GM12891 (cell line): ENCODE measurements around the gene RSPO3.

Experiments used
- DNase-seq: peaks from one replicate; pipeline ENCODE4 v3.0.0; 2011; ENCODE audit warnings: low spot score; ENCODE audit not compliant: insufficient read length
- FAIRE-seq: peaks from 2 replicates; lab custom pipeline; 2011; peaks lifted over from hg19 to GRCh38; lab: Jason Lieb, UNC
- PAX5 ChIP-seq: IDR thresholded peaks from 2 replicates; pipeline ENCODE4 v1.6.1; 2011; ENCODE audit warnings: low read length, moderate library complexity, mild to moderate bottlenecking; ENCODE audit not compliant: insufficient read depth, severe bottlenecking
- POLR2A ChIP-seq: IDR thresholded peaks from 2 replicates; pipeline ENCODE4 v1.6.1; 2011; ENCODE audit warnings: low read depth, low read length, control low read depth
- POLR2AphosphoS5 ChIP-seq: IDR thresholded peaks from 2 replicates; pipeline ENCODE4 v1.6.1; 2011; ENCODE audit warnings: low read depth, low read length, control low read depth
- POU2F2 ChIP-seq: IDR thresholded peaks from 2 replicates; pipeline ENCODE4 v1.6.1; 2011; ENCODE audit warnings: low read depth, mild to moderate bottlenecking, control low read depth, low read length, moderate library complexity
- SPI1 ChIP-seq: IDR thresholded peaks from 2 replicates; pipeline ENCODE4 v1.6.1; 2011; ENCODE audit warnings: low read depth, low read length, control low read depth
- TAF1 ChIP-seq: IDR thresholded peaks from 2 replicates; pipeline ENCODE4 v1.6.1; 2011; ENCODE audit warnings: low read depth, low read length, control low read depth

RSPO3 gene

DNA sequence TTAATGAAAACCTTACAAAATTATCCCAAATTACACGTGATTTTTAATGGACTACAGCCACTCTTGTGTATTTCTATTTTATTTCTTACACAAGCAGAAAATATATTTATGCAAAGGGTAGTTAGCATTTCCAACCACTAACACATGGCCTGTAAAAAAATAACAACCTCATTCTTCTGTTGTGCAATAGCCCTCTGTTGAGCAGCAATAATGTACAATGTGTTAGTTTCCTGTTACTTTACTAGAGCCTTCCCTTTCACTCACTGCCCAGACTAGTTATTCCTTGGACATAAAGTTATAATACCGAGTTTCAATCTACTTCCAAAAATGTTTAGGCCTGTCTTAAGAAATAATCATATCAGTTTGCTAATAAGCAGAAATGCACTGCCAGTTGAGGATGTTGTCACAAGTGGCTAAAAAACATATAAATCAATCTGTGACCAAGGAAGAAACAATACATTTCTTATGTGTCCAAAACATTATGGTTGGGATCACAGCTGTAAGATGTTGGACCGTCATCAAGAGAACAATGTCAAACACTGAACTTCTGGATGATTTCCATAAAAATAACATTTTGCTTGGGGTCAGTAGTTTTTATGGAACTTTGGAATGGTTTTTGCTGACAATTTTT is 74.6 kb downstream of the RSPO3 start:
- TF ChIP-seq SPI1: no peak
- no peak for TF ChIP-seq TAF1
- no peak for TF ChIP-seq POU2F2
- TF ChIP-seq POLR2A: no peak
- no peak for TF ChIP-seq PAX5
- no peak for TF ChIP-seq POLR2AphosphoS5
- no peak for DNase-seq
- FAIRE-seq: no peak

- DNase-seq: no peak
- TF ChIP-seq SPI1 (no peak), TAF1 (no peak), PAX5 (no peak), POU2F2 (no peak), POLR2A (no peak), POLR2AphosphoS5 (no peak)
Measured at GRCh38 chr6:127195833-127196232, 77.4 kb downstream of the RSPO3 start.

DNA sequence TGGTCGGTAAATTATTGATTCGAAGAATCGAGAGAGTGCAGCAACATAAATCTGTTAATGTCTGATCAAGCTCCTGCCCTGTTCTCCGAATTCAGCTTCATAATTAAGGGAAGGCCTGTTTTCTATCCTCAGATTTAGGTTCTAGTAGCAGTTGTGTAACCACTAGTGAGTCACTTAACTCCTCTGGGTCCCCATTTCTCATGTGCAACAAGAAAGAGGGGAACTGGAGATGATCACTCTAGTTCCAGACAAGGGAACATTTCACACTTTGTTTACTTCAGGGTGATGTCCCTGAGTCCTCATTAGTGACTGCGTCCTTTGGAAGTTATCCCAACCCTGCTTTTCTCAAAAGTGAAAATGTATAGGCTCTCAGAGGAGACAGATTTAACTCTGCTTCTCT is 80.1 kb downstream of the RSPO3 start:
- DNase-seq: no peak
- TF ChIP-seq POLR2A (no peak), POU2F2 (no peak), SPI1 (no peak), POLR2AphosphoS5 (no peak), TAF1 (no peak), PAX5 (no peak)
- no peak for FAIRE-seq

More at GRCh38 chr6:127195833-127196232, 77.4 kb downstream of the RSPO3 start:
- no peak for FAIRE-seq

DNA sequence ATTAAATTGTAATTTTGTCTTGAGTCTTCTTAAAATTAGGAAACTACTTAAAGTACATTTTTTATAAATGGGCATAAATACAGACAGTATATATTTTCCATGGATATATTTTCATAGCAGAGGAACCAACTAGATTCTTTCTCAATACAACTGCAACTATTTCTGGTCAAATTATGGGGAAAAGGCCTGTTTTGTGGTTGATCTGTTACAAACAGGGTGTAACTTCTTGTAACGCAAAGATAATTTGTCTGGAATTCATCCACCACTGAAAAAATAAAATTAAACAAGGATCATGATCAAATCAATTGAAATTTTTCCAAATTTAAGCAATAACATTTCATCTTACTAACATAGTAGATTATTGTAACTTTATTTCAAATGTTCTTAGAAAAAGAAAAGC is 81.0 kb downstream of the RSPO3 start:
- no peak for TF ChIP-seq POLR2AphosphoS5
- TF ChIP-seq SPI1: no peak
- no peak for TF ChIP-seq POU2F2
- no peak for TF ChIP-seq PAX5
- no peak for TF ChIP-seq TAF1
- TF ChIP-seq POLR2A: no peak
- no peak for DNase-seq
- FAIRE-seq: no peak

- FAIRE-seq: no peak
- TF ChIP-seq POLR2A: no peak
- no peak for TF ChIP-seq POLR2AphosphoS5
- TF ChIP-seq PAX5: no peak
- TF ChIP-seq POU2F2: no peak
- no peak for TF ChIP-seq SPI1
- TF ChIP-seq TAF1: no peak
- no peak for DNase-seq
Measured at GRCh38 chr6:127200114-127200513, 81.6 kb downstream of the RSPO3 start.

DNA sequence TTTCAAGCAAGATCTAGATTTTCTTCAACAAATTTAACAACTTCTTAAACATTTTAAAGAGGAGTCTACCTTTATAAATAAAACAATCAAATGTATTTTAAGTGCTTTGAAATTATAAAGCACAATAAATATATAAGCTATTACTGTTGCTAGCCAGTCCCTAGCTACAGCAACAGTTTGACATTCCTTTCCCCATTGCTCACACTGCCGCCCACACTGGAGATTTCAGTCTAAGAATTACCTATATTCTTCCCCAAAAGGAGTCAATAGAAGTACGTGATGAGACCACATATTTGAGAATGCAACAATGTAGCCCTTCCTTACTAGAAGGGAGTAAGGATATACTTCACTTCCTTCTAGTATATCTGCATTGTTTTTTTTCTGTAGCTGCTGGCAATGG is 82.8 kb downstream of the RSPO3 start:
- TF ChIP-seq POU2F2 (no peak), SPI1 (no peak), POLR2A (no peak), PAX5 (no peak), POLR2AphosphoS5 (no peak), TAF1 (no peak)
- no peak for FAIRE-seq
- no peak for DNase-seq

GRCh38 chr6:127202676-127203075 is 84.2 kb downstream of the RSPO3 start:
- TF ChIP-seq POU2F2: no peak
- no peak for TF ChIP-seq POLR2A
- no peak for TF ChIP-seq TAF1
- TF ChIP-seq PAX5: no peak
- no peak for TF ChIP-seq POLR2AphosphoS5
- TF ChIP-seq SPI1: no peak
- FAIRE-seq: no peak
- DNase-seq: no peak

DNA sequence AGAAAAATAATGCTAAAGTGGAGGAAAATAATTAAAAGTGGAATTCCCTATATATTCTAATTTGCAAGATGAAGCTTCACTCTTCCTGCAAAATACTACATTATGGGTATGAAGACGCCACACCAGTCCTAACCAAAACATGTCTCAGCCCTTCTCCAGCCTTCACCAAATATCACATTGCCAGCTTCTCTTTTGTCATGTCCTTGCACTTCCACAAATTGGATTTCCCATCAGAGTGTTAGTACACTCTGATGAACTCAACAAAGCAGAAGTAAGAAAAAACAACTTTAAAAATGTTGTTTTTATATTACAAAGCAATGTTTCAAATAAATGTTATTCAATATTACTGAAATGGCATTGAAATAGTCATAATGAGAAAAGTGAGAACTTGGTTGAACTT is 85.8 kb downstream of the RSPO3 start:
- DNase-seq (no peak), FAIRE-seq (no peak)
- no peak for TF ChIP-seq TAF1
- TF ChIP-seq PAX5: no peak
- no peak for TF ChIP-seq POLR2A
- TF ChIP-seq SPI1: no peak
- TF ChIP-seq POU2F2: no peak
- TF ChIP-seq POLR2AphosphoS5: no peak

- FAIRE-seq (no peak), DNase-seq (no peak)
- TF ChIP-seq SPI1 (no peak), POU2F2 (no peak), POLR2AphosphoS5 (no peak), TAF1 (no peak), PAX5 (no peak), POLR2A (no peak)
Measured at GRCh38 chr6:127205036-127205435, 86.6 kb downstream of the RSPO3 start.

DNA sequence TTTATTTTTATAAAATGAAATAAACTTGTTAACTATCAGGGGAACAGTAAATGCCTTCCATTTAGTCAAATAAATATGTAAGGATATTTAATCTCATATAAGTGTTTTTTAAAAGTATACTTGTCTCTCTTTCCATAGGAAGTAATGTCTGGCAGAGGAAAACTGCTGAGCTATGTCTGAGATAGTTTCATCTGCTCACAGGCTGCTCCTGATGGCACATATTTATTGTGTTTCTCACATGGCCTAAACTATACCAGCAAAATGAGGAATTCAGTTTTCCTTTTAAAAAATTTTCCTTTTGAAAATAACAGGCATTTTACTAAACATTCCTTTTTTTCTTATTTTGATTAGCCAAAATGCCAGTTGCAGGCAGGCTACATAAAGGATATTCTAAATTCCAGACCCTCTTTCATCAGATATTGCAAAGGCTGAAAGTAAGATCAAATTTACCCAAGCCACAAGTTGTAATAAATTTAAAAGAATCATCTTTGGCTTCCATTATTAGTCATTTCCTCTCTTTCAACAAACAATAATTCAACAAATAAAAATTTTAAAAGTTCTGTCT is 88.1 kb downstream of the RSPO3 start:
- TF ChIP-seq POU2F2: no peak
- no peak for TF ChIP-seq TAF1
- TF ChIP-seq POLR2AphosphoS5: no peak
- TF ChIP-seq POLR2A: no peak
- TF ChIP-seq PAX5: no peak
- no peak for TF ChIP-seq SPI1
- DNase-seq: no peak
- FAIRE-seq: no peak
